HG03025 (cell line): ENCODE data around the gene BIRC6.
"Not testable (repeated sequence)": the region's sequence is repeated elsewhere in the genome, so short reads cannot be mapped to it uniquely, and the experiment has no call there.

Experiments used
- ATAC-seq: cut with Tn5 transposase; IDR thresholded peaks from one replicate; pipeline ENCODE4 v1.9.1; 2021; ENCODE audit warnings: mild to moderate bottlenecking, moderate library complexity; ENCODE audit not compliant: unreplicated experiment, low FRiP score

BIRC6 gene

DNA sequence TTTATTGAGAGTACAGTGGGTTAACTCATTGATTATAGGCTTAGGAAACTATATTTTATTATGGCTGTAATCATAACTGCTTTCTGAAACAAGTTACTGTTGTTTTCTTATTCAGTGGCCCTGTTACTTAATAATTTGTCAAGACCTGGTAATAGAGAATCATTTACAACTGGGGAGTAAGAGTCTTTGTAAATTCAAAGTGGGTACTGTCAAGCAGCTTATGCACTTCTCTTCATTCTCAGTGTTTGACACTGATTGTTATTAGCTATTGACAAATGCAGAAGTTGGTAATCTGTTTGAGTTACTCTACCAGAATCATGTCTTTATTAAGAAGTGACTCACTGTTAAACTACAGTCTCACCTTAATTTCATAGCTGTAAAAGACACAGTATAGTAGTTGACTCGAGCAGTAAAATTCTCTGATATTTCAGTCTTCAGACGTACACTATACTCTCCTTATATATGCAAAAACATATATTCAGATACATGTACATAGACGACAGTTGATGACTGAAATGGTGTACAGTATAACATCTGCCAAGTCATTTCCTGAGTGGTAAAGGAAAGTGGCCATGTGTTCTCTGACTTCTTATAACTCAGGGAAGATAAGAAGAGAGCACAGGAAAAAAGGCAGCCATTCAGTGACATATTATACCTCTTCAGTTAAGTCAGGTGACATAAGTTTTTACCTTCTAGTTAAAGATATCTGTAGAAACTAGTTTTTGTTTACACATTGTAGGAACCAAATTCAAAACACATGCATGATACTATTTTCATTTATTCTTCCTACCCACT is 235.0 kb downstream of the BIRC6 start:
- ATAC-seq, result no peak

DNA sequence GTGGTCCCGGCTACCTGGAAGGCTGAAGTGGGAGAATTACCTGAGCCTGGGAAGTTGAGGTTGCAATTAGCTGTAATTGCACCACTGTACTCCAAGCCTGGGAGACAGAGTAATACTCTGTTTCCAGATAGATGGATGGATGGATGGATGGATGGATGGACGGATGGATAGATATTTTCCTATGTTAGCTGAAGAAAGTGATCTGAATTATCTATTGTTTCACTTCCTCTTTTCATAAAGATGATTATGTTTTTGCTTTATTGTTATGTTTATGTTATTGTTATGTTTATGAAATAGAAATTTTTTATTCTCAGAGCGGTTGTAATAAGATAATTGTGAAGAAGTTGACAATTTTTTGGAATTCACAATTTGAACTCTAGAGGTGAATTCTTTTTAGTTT is 237.8 kb downstream of the BIRC6 start:
- no peak for ATAC-seq

DNA sequence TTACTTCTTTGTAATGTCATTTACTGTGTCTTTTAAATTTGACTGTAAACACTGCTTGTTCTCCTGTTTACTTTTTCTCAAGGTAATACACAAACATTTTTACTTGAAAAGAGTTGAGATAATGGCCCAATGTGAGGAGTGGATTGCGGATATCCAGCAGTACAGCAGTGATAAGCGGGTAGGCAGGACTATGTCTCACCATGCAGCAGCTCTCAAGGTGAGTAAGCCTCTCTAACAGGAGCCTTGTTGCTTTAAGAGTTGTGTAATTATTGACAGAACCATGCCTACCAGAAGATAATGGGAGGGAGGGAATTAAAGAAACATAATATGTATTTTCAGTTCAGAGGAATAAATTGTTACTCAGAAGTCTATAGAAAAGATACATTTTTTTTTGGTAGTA is 254.5 kb downstream of the BIRC6 start:
- ATAC-seq, result no peak

DNA sequence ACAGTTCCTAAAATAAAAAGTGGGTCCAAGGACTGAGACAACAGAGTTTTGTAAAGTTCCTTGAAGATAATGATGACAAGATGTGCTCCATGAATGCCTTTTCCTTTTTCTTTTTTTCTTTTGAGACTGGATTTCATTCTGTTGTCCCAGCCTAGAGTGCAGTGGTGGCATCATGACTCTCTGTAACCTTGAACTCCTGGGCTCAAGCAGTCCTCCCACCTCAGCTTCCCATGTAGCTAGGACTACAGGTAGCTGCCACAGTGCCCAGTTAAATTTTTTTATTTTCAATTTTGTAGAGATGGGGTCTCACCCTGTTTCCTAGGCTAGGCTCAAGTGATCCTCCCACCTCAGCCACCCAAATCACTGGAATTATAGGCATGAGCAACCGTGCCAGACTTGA is 254.9 kb downstream of the BIRC6 start:
- no peak for ATAC-seq

DNA sequence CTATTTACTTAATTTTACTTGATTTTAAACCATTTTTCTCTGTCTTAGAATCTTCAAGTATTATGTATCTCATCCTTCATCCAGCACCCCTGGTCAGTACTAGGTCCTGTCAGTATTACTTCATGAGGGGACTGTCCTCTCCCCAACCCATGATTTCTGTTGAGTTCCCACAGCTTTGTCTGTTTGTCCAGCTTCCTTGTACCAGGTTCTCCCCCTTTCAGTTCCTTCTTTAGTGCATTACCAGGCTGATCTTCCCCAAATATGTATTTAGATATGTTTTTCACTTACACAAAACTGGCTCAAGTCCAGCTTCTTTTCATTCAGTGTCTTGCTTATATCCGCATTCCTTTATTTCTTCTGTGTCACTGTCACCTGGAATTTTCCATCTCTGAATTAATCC is 257.3 kb downstream of the BIRC6 start:
- no peak for ATAC-seq

DNA sequence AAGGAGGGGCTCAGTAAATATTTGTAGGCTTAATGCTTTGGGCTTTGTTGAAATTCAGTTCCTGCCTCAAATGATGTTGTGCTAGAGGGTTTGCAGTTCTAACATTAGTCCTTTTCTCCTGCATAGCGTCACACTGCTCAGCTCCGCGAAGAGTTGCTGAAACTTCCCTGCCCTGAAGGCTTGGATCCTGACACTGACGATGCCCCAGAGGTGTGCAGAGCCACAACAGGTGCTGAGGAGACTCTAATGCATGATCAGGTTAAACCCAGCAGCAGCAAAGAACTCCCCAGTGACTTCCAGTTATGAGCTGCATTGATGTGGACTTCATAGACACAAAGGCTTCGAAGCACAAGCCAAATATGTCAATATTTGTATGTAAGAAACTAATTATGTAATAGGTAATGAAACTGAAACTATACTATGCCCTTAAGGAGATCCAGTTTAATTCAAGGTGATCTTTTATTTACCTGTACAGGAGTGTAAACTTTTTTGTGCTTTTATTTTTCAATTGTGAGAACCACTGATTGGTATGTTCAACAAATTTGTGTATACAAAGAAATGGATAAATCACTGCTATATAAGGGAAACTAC is 260.9 kb downstream of the BIRC6 start:
- ATAC-seq, result no peak

DNA sequence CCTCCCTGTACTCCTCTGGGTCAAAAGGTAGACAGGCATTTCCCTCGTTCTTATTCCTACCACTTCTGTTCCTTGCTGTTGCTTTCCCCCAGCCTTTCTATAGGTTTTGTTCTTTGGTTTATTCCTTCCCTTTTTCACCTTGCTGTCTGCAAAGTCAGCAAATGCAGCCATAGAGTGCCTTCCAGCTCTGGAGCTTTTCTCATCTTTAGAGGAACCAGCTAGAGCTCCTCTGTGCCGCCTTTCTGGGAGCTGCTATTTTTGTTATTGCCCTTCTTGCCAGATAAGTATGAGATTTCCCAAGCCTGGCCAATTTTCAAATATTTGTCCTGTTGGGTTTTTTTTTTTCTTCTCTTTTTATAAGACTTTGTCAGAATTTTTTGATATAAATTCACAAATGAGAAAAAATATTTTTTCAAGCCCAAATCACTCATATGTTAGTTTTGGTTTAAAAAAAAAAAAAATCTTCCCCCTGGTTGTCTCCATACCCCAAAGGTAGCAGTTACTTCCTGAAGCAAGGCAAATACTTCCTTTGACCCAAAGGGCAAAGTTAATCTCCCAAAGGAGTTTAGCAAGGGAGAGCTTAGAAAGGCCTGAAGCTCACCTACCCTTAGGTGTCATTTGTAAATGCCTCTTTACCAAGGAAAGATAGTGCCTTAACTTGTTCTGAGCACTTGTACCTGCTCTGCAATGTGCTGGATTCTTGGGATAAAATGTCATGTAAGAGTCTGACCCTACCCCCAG is 265.9 kb downstream of the BIRC6 start:
- no peak for ATAC-seq

DNA sequence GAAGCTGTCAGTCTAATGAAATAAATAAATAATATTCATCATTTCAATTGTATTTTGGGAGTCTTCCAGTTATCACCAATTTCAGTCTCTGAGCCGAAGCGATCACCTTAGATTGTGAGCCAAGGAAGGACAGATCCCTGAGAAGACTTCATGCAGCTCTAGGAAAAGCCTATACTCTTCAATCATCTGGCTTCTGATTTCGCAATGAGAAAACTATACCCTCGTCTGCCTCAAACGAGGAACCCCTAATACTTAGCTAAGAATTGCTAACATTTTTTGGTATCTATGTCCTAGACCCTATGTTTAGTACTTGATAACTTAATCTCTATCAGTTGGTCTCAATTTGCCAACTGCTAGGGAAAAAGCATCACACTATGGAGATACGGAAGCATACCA is 266.5 kb downstream of the BIRC6 start:
- no peak for ATAC-seq

DNA sequence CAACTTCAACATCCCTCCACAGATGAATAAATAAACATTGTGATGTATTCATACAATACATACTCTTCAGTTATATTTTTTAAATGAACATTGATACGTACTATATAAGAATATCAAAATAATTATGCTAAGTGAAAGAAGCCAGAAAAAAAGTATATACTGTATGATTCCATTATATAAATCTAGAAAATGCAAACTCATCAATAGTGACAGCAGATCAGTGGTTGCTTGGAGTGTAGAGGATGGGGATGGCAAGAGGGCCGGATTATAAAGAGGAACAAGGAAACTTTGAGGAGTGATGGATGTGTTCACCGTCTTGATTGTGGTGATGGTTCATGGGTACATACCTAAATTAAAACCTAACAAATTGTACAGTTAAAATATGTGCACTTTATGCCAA is 268.0 kb downstream of the BIRC6 start:
- ATAC-seq, result no peak

DNA sequence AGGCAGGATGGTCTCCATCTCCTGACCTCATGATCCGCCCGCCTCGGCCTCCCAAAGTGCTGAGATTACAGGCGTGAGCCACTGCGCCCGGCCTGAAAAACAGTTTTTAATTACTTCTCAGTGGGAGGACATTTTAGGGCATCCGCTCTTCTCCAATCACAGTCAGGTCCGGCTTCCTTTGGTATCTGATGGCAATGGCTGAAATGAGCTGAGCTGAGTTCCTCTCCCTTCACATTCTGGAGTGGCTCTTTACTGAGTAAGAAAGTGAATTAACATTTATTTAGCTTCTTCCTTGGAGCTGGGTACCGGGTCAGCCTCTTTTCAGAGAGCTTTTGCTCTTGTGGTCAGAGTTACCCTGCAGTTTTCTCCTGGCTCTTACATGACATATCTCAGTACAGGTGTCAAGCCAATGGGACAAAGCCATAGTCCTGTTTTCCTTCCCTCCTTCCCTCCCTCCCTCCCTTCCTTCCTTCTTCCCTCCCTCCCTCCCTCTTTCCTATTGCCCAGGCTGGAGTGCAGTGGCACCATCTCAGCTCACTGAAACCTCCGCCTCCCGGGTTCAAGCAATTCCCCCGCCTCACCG is 269.9 kb downstream of the BIRC6 start:
- no peak for ATAC-seq

DNA sequence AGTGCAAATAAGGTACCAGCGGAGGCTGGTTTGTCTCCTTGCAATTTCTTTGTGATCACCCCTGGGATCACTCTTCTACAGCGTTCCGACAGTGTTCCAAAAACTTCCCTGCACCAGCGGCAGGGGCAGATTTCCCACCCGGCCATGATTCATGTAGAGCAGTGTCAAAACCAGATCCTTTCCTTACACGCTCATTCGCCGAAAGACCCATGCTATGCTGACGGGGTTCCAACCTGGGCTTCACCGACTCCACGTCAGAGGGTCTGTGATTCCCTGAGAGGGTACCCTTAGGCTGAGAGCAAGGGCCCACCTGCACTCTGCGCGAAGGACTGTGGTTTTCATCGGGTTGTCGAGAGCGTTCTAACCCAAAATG is 270.6 kb downstream of the BIRC6 start:
- peak; percentile 33 for ATAC-seq

DNA sequence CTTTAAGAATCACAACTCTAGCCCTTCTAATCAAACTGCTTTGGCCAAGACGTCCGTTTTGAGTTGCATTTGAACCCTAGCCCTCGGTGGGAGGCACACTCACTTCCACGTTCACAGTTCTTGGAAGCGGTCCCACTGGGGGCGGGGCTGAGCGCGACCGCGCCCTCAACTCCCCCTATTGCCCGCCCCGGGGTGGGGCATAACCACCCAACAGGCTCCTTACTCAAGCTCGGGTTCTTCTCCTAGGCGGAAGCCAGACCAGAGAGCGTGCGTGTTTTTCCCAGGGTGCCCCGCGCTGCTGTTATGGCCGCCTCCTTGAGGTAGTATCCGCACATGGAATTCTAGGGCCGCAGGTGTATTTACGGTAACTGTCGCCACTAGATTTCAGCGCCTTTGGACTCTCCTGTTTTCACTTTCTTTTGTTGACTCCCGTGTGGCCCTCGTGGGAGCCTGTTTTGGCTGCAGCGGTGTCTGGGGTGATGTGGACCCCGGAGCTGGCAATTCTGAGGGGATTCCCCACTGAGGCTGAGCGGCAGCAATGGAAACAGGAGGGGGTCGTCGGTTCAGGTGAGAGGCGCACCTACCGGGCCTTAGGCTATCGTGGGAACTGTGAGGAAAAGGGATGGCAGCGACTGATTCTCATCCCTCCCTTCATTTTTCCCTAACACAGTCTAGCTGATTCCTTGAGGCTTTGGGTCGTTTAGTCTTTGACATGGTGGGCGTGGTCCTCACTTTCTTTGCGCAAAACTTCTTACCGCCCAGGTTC is 271.2 kb downstream of the BIRC6 start, which contains the start of gene TTC27:
Gene TTC27, plus strand, starts transcription at position 237 of the 766 bp plus-strand sequence. Its CDS starts 243 bp downstream, at position 480.
- ATAC-seq, result peak; percentile 99

DNA sequence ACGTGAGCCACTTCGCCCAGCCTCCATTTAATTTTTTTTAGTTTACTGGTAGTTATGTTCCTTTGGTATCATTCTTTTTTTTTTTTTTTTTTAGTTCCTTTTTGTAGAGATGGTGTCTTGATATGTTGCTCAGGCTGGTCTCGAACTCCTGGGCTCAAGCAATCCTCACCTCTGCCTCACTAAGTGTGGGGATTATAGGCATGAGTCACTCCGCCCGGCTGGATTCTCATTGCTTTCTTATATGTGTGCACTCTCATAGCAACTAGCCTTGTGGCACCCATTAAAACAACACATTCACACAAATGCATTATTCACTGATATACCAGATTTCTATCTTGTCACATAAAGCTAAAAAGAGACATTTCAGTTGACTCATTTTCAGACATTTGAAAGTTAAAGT is 275.3 kb downstream of the BIRC6 start:
- ATAC-seq, result no peak

DNA sequence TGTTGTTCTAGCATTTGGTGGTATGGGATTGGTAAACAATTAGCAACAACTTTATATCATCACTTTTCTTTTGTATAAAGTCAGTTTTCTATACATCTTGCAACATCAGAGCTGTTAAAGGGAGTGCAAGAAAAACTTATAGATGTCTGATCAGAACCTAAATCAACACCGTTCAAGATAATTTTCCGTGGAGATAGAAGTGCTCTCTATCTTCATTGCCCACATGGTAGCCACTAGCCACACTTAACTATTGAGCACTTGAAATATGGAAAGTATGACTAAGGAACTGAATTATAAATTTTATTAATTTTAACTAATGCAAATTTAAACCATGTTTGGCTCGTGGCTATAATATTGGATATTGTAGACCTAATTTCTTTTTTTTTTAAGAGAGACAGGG is 276.2 kb downstream of the BIRC6 start:
- ATAC-seq, result no peak

DNA sequence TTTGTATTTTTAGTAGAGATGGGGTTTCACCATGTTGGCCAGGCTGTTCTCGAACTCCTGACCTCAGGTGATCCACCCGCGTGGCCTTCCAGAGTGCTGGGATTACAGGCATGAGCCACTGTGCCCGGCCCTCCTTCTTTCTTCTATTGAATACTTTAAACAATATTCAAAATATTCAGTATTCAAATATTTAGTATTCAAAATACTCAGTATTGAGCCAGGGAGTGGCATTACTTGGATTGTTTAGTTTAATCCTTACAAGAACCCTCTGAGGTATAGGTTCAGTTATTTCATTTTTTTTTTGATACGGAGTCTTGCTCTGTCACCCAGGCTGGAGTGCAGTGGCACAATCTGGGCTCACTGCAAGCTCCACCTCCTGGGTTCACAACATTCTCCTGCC is 281.7 kb downstream of the BIRC6 start:
- not testable (repeated sequence) for ATAC-seq

DNA sequence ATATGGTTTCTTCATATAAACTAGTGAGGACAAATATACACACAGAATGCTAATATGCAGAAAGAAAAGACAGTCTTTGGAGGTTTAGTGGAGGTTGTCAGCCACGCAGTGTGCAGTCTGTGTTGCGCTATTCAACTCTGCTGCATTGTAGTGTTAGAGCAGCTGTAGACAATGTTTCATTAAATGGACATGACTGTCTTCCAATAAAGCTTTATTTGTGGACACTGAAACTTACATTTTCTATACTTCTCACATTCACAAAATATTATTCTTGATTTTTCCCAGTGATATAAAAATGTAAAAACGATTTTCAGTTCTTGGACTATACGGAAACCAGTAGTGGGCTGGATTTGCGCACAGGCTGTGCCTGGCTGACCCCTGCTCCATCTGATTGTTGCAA is 284.4 kb downstream of the BIRC6 start:
- ATAC-seq, result no peak

DNA sequence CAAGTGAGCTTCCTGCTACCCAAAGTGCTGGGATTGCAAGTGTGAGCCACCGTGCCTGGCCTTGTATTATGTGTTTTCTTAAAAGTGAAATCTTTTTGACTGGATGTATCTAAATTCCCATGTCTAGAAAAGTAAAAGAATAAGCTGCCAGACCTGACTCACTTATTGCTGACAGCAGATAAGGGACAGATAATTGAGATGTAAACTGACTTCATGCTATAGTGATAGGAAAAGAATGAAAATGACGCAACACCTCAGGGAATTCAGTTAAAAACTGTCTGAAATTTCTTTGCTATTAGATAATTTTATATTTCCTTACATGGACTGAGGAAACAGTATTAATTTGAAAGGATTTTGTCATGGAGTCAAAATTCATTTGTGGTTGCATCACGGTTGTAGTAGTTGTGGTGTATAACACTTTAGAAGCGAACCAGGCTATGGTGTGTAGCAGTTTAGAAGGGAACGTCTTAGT is 290.4 kb downstream of the BIRC6 start:
- ATAC-seq, result no peak

DNA sequence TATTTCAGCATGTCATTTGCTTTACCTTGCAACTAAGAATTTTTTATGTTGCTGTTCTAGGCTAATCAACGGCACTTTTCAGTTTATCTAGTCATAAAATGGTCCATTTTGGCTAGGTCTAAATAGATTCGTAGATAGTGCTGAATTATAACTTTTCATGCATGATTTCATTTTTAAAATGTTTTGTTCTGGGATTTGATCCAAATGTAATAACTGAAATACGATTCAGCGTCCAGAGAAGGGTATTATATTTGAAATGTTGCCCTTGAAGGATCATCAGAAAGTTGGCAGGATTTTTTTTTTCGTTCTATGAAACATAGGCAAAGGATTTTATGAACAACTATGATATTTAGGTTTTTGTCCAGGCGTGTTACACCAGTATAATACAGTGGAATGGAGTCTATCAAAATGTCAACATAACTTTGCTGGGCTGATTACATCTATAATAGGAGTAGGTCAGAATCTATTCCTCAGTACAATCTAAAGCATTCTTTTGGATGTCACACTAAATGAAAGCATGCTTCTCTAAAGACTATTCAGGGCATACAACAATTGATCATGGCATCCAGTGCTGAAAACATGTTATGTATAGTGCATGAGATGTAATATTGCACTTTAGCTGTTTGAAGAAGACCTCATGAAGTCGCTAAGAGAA is 295.9 kb downstream of the BIRC6 start:
- no peak for ATAC-seq

DNA sequence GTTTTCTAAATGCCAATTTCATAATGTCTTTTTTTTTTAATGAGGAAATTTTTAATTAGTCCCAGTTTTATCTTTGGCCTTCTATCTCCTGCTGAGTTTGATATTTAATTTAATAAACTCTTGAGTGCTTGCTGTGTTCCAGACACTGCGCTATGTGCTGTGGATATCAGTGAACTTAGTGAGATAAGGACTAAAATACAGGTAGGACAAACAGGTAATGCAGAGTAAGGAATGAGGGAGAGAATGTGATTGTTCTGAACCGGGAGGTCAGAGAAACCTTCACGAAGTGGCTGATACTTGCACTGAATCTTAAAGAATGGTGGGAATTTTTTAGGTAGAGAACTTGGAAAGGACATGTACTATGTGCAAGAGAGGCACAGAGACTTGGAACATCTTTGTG is 299.2 kb downstream of the BIRC6 start:
- no peak for ATAC-seq

DNA sequence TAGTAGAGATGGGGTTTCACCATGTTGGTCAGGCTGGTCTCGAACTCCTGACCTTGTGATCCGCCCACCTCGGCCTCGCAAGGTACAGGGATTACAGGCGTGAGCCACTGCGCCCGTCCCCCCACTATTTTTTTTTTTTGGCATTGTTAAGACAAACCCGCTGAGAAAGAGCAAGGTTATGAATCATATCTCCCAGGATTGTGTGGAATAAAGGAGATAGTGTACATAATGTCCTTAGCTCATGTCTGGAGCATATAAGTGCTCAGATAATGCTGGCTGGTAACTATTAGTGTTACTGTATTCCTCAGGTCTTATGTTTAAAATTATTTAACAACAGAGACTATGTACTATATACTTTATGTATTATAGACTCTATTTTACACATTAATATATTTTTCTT is 307.0 kb downstream of the BIRC6 start:
- ATAC-seq, result no peak
